ENCODE results near the gene VPS13D.

The VPS13D gene

DNA sequence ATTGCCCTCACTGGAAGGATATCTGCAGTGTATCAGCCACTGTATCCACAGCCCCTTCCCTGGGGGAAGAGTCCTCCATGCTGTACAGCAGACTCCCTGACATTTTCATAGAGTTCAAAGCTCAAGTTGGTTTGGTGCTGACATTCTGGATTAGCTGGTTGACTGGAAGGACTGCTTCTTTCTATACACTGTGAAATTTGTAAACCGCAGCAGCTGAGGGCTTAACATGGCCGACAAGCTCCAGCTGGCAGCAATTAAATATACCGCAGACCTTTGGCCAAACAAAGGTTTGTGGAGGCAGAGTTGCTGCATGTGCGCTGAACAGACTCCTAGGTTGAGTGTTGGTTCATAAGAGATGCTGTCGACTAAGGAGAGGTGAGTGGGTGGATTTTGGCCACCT is 261.8 kb downstream of the VPS13D start:
- no peak for DNase-seq (ENCODE audit: low spot score)

DNA sequence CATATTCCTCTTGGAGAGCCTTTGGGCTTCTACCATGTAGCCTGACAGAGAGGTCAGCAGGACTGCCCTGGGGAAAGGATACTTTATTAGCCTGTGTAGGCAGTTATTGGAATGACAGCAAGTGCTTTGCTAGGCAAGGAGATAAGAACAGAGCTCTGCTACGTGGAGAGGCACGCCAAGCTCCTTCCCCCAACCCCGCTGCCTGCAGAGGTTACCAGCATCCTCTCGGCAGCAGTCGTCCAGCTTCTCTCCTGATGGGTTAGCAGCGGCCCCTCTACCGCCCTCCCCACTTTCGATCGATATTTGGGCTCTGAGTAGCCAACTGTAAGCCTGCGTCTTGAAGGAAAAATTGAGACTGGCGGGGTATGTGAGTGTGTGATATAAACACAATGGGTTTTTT is 265.9 kb downstream of the VPS13D start:
- DNase-seq (ENCODE audit: low spot score) = no peak

DNA sequence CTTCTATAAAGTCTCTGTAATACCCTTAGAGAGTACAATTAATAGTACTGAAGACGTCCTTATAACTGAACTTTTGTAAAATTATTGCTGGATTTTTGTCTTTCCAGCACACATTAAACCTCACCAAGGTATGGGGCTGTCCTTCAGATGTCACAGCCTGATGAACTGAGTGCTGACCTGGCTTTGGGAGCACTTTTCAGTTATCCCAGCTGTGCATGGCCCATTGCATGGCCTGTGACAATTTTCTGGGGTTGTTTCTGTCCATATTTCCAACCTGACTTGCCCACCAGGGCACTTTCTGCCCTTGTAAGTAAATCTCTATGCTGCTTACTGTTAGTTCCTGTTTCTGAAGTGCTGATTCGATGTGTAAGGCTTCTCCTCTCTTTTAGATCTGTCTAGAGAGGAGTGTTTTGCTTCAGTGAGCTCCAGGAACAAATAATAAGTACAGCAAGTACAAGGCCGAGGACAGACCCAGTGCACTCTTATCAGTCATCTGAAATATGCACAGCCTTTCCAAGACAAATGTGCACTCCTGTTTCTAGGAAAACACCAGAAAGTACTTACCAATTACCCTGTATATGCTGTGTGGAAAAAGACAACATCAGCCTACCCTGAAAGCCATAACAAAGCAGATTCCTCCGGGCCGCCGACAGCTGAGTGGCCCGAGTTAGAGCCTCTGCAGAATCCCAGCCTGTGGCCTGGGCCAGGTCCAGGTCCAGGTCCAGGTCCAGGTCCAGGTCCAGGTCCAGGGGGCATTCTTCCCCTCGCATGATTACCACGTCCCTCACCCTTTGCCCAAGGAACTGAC is 266.5 kb downstream of the VPS13D start:
- peak; percentile 28 for DNase-seq (ENCODE audit: low spot score)

DNA sequence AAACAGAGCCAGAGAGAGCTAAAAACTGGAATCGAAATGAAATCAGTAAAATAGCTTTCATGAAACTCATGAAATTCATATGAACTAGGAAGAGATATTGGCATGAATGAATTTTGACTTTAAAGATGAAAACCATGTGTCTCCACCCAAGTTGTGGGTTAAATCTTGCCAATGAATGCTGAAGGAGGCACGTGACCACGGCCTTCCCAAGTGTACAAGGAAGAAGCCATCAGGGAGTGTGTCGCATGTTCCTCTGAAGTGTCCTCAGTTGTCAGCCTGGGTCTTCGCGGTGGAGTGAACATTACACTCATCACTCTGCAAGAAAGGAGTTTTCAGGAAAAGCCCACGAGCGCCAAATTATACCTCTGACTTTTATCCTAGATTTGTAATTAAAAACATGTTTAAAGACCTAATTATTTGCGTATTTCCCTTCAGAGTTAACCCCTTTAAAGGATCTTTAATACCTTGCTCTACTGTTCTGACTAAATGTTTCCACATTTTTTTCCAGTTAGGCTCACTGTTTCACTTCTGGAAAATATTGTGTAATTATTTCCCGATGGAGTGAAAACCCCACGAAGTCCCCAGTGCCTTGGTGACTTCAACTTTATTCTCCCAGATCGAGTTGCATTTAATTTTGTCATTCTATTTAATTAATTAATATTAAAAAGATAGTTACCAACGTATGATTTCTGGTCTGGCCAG is 269.9 kb downstream of the VPS13D start:
- no peak for DNase-seq (ENCODE audit: low spot score)

DNA sequence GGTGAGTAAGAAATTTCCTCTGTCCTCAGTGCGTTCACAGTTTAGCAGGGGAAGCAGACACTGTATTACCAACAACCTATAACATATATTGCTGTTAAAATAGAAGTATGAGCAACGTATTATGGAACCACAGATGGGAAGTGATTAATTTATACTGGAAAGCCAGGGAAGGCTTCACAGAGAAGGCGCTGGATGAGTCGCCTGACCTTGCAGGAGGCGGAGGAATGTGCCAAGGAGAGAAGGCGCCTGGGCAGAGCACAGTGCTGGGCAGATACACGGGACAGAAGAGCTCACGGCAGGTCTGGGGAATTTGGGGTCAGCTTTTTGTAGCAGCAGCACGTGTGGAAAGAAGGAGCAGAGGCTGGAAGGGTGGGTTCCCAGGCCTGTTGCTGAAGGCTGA is 271.8 kb downstream of the VPS13D start:
- DNase-seq (ENCODE audit: low spot score) = no peak

DNA sequence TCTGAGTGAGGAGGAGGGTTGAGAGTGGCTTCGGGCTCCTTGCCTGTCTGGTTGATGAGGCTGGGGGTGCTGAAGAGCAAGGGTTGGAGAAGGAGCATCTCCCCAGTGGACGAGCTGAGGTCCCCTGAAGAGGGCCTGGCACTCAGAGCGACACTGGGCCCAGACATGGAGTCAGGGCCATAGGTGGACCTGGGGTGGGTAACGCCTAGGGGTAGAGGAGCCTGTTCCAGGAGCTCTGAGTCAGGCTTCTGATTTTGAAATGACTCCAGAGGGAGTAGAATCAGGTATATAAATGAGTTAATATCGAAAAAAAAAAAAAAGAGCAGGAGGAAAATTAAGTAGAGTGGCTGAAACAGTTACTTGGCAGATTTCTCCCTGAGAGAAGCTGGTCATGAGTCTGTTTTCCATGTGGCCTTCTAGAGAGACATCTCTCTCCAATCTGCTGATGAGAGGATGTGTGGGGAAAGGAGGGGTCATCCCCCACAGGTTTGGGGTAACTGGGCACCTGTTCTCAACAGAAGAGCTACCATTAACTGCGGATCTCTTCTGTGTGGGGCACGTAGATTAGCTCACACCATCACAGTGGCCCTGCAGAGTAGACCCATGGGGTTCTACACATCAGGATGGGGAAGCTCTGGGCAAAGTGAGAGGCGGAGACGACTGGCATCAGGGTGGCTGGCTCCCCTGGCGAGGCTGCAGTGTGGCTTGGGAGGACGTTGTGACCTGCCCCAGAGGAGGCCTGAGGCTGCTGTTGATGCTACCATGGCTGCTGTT is 272.7 kb downstream of the VPS13D start:
- no peak for DNase-seq (ENCODE audit: low spot score)

DNA sequence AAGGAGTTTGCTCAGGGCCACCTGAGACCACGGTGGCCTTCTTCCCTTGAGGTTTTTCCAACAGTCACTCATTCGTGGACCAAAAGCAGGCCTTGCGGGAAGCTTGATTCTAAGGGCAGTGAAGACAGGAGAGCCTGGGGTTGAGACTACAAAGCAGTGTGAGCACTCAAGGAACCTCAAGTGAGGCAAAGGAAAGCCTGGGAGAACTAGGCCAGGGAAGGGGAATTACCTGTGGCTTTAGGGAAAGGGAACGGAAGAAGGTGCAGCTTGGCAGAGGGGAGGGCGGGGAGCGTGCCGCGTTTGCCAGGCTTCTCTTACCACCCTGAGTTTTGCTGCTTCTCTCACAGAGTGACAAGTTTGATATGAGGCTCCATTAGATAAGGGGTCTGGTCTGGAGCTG is 273.9 kb downstream of the VPS13D start:
- DNase-seq (ENCODE audit: low spot score) = no peak

DNA sequence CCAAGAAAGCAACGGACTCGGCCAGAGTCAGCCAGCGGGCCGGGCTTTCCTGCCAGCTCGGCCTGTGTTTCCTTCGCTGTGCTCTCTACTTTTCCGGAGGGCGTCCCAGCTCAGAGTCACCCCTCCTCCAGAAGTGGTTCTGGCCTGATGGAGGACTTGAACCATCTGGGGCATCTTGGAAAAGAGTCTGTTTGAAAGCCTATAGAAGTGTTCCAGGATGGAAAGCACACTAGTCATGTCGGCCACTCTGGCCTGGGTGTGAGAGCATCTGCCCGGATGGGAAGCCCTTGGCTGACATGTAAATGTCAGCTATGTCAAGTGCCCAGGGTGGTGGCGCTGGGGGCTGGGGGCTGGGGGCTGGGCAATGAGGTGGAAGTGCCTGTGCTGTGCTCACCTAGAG is 274.8 kb downstream of the VPS13D start:
- no peak for DNase-seq (ENCODE audit: low spot score)

DNA sequence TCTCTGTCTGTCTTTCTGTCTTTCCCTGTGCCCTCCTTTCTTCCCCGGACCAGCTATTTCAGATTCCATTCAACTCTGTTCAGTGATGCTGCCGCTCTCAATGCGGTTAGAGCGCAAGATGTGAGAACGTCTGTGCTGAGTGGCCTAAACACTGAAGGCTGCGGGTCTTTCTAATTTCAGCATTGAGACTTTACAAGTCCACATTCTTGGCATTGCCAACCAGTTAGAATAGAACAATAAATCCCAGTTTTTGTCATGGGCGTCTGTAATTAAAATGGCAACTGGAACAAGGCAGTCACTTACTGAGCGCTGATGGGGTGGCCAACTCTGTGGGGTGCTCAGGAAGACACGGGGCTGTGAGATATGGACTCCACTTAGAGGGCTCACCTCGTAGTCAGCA is 275.4 kb downstream of the VPS13D start:
- DNase-seq (ENCODE audit: low spot score) = no peak

DNA sequence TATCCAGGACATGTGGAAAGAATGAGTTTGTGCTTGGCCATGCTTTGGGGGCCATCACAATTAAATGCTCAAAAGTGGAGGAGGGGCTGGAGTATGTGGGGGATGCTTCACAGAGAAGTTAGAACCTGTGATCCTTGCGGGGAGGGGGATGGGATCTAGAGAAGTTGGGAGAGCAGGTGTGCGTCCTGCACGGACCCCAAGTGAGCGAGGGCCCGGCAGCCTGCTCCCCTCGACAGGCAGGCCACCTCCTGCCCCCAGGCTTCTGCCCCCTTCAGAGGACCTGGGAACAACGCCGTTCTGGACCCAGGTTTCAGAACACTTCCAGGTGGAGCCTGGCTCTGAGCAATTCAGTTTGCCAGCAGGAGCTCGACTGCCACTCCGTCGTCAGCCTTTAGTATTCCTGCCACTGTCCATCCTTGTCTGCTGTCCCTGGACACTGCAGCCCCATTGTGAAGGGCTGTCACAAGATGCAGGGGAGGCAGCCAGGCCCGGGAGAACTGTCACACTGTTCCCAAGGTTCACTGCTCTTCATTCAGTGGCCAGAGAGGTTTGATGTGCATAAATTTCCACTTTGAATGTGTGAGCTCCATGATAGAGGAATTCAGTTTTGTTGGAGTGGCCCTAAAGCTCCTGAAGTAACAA is 275.9 kb downstream of the VPS13D start:
- no peak for DNase-seq (ENCODE audit: low spot score)

DNA sequence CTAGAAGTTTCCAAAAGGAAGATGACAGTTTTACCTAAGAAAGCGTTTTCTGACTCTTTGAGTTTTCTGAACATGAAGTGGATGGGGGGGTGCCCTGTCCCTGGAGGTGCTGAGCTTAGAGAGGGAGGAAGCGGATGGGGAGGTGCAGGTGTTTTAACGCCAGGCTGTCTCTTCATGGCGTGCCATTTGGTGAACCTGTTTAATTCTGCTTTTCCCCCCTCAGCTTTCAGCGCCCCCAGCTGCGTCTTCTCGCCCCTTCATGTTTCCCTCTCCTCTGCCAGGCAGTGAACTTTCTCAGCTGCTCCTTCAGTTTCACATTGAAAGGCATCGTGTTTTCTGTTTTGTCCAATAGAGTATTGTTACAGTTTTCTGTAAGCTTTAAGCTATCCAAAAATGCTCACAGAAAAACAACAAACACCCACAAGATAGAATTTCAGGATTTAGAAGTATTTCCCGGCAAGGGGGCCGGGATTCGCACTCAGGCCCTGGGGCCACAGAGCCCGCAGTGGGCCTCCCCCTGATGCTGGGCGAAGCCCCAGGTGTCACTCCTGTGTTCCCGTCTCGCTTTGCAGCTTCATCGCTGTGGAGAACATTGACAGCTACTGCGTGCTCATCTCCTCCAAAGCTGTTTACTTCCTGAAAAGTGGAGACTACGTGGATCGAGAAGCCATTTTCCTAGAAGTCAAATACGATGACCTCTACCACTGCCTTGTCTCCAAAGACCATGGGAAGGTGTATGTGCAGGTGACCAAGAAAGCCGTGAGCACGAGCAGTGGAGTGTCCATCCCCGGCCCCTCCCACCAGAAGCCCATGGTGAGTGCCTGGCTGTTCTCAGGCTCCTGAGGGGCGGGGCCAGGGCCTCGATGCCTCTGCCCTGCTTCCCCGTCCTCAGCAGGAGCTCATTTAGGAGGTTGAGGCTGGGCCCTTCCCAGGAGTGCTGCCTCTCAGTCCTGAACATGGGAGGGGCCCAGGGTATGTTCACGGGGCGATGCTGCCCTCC is 276.8 kb downstream of the VPS13D start:
- no peak for DNase-seq (ENCODE audit: low spot score)

DNA sequence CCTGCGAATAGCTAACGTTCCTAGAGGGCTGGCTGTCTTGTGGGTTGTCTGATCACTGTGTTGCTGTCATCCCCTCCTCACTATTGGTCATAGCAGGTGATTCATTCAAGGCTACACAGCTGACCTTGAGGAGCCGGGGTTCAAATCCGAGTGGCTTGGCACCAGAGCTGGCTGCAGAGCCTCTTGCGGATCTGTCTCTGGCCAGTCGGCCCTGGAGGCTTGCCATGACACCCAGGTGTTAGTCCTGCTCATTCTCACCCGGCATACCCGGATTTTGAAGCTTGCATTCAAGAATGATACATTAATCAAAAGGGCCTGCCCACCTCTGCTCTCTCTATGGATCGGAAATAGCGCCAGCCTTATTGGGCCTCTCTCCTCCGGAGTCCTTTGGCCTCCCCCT is 277.8 kb downstream of the VPS13D start:
- no peak for DNase-seq (ENCODE audit: low spot score)

DNA sequence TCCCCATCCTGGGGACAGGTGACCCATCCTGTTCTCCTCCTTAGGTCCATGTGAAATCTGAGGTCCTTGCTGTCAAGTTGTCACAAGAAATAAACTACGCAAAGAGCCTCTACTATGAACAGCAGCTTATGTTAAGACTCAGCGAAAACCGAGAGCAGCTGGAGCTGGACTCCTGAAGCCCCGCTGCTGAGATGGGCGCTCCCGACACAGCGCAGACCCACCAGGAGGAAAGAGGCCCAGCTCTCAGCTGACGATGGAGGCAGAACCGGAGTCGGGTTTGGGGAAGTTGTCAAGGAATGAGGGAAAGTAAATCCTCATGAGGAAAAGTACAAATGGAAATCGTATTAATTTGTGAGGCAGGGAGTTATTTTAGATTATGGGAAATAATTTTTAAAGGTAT is 279.0 kb downstream of the VPS13D start:
- no peak for DNase-seq (ENCODE audit: low spot score)

DNA sequence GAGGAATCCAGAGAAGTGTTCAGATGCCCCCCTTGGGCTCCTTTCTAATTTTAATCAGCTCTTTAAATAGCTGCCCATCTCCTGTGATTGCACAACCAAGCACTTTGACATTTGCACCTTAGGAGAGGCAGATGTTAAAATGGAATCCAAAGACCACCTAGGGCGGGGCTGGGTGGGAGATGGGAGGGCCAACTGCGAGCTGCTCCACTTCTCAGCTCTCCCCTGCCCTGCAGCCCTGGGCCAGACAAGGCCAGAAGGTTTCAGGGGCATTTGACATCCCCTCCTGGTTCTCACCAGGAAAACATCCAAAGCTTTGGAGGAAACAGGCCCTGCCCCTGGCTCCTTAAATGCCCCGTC is 281.3 kb downstream of the VPS13D start:
- DNase-seq (ENCODE audit: low spot score) = no peak

DNA sequence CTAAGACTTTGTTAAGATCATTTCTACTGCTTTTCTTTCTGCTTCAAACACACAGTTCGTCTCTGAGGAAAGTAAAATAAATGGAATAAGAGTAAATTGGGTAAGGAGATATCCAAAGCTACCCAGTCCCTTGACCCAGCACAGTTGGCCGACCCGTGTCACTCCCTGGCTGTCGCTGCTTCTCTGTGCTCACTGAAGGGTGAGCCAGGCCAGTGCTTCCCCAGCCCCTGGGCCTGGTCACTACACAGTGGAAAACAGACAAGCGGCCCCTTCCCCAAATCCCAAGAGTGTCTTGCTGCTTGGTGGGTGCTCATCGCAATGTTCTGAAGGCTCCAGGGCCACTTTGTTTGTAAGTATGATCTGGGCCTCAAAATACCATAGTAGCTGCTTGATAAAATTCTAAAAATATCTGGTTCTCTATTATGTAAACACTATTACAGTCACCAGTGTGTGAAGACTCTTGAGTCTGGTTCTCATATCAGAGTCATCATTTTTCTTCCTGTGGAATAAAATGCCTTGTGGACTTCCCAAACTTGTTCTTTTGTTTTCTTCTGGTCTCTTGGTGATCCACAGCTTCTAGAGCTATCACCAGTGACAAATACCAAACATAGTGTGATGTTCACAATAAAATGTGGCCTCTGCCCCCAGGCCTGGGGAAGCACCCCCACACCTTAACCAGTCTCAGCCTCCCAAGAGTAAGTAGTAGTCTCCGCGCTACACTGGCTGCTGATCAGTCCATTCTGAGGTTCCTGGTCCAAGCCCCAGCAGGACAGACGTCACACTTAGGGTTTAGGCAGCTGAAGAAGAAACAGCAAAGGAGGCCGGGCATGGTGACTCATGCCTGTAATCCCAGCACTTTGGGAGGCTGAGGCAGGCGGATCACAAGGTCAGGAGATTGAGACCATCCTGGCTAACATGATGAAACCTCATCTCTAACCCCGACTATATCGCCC is 282.0 kb downstream of the VPS13D start:
- no peak for DNase-seq (ENCODE audit: low spot score)

DNA sequence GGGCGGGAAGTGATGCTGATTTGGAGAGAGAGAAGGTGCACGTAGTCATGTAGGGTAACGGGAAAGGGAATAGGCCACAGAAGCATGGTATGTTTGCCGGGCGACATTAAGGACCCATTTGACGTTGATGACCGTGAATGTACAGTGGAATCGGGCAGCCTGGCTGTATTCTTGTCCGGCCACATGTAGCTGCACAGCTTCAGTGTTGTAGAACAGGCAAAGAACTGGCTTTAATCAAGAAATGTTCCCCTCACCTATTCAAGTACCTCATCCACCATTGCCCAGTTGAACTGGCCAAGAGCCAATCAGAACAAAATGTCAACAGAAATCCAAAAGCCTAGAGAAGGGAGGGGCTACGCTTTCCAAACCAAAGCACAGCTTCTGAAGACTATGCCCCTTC is 283.4 kb downstream of the VPS13D start:
- DNase-seq (ENCODE audit: low spot score) = no peak

DNA sequence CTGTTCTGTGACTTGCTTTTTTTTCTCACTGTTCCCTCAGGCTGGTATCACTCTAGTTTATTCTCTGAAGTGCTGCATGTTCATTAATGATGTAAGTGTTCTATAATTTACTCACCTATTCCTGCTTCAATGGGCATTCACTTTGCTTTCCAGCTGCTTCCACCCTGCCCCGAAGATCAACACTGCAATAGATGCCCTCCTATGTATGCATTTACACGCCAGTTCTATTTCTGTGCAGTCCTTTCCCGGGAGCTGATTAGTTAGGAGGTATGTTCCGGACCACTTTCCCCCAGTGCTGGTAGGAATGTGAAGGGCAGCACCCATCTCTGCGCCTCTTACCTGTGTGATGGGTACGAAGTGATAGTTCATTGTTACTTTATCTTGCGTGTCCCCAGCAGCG is 284.8 kb downstream of the VPS13D start:
- no peak for DNase-seq (ENCODE audit: low spot score)

DNA sequence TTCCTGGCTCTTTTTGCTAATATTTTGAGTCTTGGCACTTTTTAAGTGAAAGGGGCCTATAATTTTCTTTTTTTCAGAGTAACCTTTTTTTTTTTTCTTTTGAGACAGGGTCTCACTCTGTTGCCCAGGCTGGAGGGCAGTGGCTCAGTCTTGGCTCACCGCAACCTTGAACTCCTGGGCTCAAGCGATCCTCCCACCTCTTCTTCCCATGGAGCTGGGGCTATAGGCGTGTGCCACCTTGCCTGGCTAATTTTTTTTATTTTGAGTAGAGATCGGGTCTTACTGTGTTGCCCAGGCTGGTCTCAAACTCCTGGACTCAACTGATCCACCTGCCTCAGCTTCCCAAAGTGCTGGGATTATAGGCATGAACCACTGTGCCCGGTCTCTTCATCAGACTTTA is 285.4 kb downstream of the VPS13D start:
- DNase-seq (ENCODE audit: low spot score) = no peak

DNA sequence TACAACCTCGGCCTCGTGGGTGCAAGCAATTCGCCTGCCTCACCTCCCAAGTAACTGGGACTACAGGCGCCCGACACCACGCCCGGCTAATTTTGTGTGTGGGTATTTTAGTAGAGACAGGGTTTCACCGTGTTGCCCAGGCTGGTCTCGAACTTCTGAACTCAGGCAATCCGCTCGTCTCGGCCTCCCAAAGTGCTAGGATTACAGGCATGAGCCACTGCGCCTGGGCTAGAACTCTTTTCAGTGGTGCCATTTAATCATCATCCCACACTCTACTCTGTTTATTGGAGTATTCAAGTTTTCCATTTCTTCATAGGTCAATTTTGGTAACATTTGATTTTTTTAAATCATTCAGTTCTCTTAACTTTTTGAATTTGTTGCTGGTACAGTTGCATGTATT is 286.9 kb downstream of the VPS13D start:
- DNase-seq (ENCODE audit: low spot score) = no peak

All from NAMALWA (cell line).